A549 (cell line): ENCODE data around the gene HTR6. TPM values are rescaled to one million over a fixed set of nuclear protein-coding genes. Genes with fewer than 3 reads are reported as not detected.

Source experiments
- ATAC-seq, 2 experiments: fragments of 200-7000 bp in 1 of 2; fragments of >200 bp in 1 of 2; cut with Nextera tagmentation in 1 of 2; cut with Tn5 transposase in 1 of 2; 3 replicates each; pipeline versions ENCODE4 v1.8.0 to v1.9.1; 2018 to 2020; ENCODE audit warnings: mild to moderate bottlenecking in 1 of 2, moderate library complexity in 1 of 2
- CTCF ChIA-PET: fragments of 300-600 bp; sonication (Branson Sonifier 250); formaldehyde crosslinking; extraction: SDS; loops from one replicate; lab custom pipeline; 2021; ENCODE audit warnings: antibody characterized with exemption, inconsistent platforms; lab: Yijun Ruan, JAX
- POLR2A ChIA-PET: fragments of 350-600 bp; formaldehyde crosslinking; extraction: SDS; loops from one replicate; lab custom pipeline; 2021; ENCODE audit warnings: antibody characterized with exemption, inconsistent platforms; lab: Yijun Ruan, JAX
- DNase-seq, 2 experiments: peaks; one replicate each; pipeline versions ENCODE4 v3.0.0 to v3.0.0-alpha.2; 2011 to 2016; ENCODE audit warnings: low read depth in 1 of 2, low spot score in 1 of 2
- FAIRE-seq: peaks from 2 replicates; lab custom pipeline; 2011; peaks lifted over from hg19 to GRCh38; lab: Jason Lieb, UNC
- H3K27ac ChIP-seq, 2 experiments: fragments of >200 bp; sonication (Bioruptor Twin); formaldehyde crosslinking; 3 replicates each; pipeline ENCODE4 v1.5.1; 2016 to 2017
- H3K4me1 ChIP-seq: fragments of >200 bp; sonication (Bioruptor Twin); formaldehyde crosslinking; 3 replicates; pipeline ENCODE4 v1.6.1; 2016
- H3K4me2 ChIP-seq: fragments of >200 bp; sonication (Bioruptor Twin); formaldehyde crosslinking; 3 replicates; pipeline ENCODE4 v1.6.1; 2016
- H3K4me3 ChIP-seq: fragments of >200 bp; sonication (Bioruptor Twin); formaldehyde crosslinking; 3 replicates; pipeline ENCODE4 v1.5.1; 2016
- H3K9me3 ChIP-seq: fragments of >200 bp; sonication (Bioruptor Twin); formaldehyde crosslinking; 3 replicates; pipeline ENCODE4 v1.6.1; 2016
- BCL3 ChIP-seq: fragments of >200 bp; sonication (Bioruptor Twin); formaldehyde crosslinking; IDR thresholded peaks from 3 replicates; pipeline ENCODE4 v1.6.1; 2016
- CBX8 ChIP-seq: fragments of 200-600 bp; sonication (generic); IDR thresholded peaks from 2 replicates; pipeline ENCODE4 v1.6.1; 2016
- CHD4 ChIP-seq: fragments of 200-600 bp; sonication (generic); IDR thresholded peaks from 2 replicates; pipeline ENCODE4 v1.6.1; 2016; ENCODE audit warnings: antibody characterized with exemption, mild to moderate bottlenecking, borderline replicate concordance
- EHF ChIP-seq: fragments of 250-450 bp; sonication (Bioruptor Pico); IDR thresholded peaks from 2 replicates; pipeline ENCODE4 v1.5.0; 2020; ENCODE audit warnings: mild to moderate bottlenecking
- EHMT2 ChIP-seq: fragments of 200-600 bp; sonication (generic); IDR thresholded peaks from 2 replicates; pipeline ENCODE4 v1.6.1; 2016; ENCODE audit warnings: antibody characterized with exemption, low read depth, mild to moderate bottlenecking, moderate library complexity
- ESRRA ChIP-seq: fragments of 150-350 bp; IDR thresholded peaks from 2 replicates; pipeline ENCODE4 v1.6.1; 2014; ENCODE audit warnings: mild to moderate bottlenecking, low read length, borderline replicate concordance
- FOSB ChIP-seq: fragments of 250-450 bp; sonication (Bioruptor Pico); IDR thresholded peaks from 2 replicates; pipeline ENCODE4 v1.5.0; 2020; ENCODE audit warnings: mild to moderate bottlenecking, moderate library complexity
- HOXB13 ChIP-seq: fragments of 250-450 bp; sonication (Bioruptor Pico); IDR thresholded peaks from 2 replicates; pipeline ENCODE4 v1.5.0; 2020; ENCODE audit warnings: low read depth, mild to moderate bottlenecking, moderate library complexity
- JUN ChIP-seq, 2 experiments: fragments of >200 bp; sonication (Bioruptor Twin); formaldehyde crosslinking; IDR thresholded peaks; 2 replicates in 1 of 2; 3 replicates in 1 of 2; pipeline ENCODE4 v1.6.1; 2016 to 2017
- JUNB ChIP-seq: fragments of >200 bp; sonication (Bioruptor Twin); formaldehyde crosslinking; IDR thresholded peaks from 2 replicates; pipeline ENCODE4 v1.6.1; 2016
- MAX ChIP-seq: IDR thresholded peaks from 2 replicates; pipeline ENCODE4 v1.6.1; 2012
- NPAS2 ChIP-seq: fragments of 250-450 bp; sonication (Bioruptor Pico); IDR thresholded peaks from 2 replicates; pipeline ENCODE4 v1.8.0; 2022; ENCODE audit warnings: mild to moderate bottlenecking, moderate library complexity, borderline replicate concordance
- PBX3 ChIP-seq: IDR thresholded peaks from 2 replicates; pipeline ENCODE4 v1.6.1; 2012
- REST ChIP-seq: fragments of 200-600 bp; sonication (generic); IDR thresholded peaks from 2 replicates; pipeline ENCODE4 v1.6.1; 2016; ENCODE audit warnings: antibody characterized with exemption, mild to moderate bottlenecking, moderate library complexity
- SMC3 ChIP-seq: fragments of >200 bp; sonication (Bioruptor Twin); formaldehyde crosslinking; IDR thresholded peaks from 3 replicates; pipeline ENCODE4 v1.6.1; 2018; ENCODE audit warnings: inconsistent platforms
- USF2 ChIP-seq: fragments of 450-650 bp; IDR thresholded peaks from 2 replicates; pipeline ENCODE4 v1.6.1; 2014; ENCODE audit warnings: antibody characterized with exemption
- ZNF302 ChIP-seq: fragments of 250-450 bp; sonication (Bioruptor Pico); IDR thresholded peaks from 2 replicates; pipeline ENCODE4 v1.9.0; 2021; ENCODE audit warnings: inconsistent platforms, mild to moderate bottlenecking, moderate library complexity
- WGBS: methylation state at CpG from one replicate; pipeline ENCODE4 v1.1.6; 2017; ENCODE audit errors: missing lambda C conversion rate; 5-methylcytosine and 5-hydroxymethylcytosine counted together
- polyA plus RNA-seq, 4 experiments: library from polyadenylated mRNA; depleted of rRNA in 3 of 4; stranded (reverse); fragments of >200 nt; fragmentation: RNase III in 1 of 4; extraction: RNeasy Plus Mini Kit Qiagen cat#74134 plus additional on column Dnase treatment in 1 of 4; gene quantifications; 2 replicates in 3 of 4; 3 replicates in 1 of 4; pipeline ENCODE4 v1.2.3, GENCODE V29; 2011 to 2017

Gene HTR6
- polyA plus RNA-seq, 2 of the 4 experiments (the other 2 are of a cell fraction) = 0.21 TPM; not detected in 1

- no peak overlapping the region for H3K4me2 ChIP-seq
- no peak; a peak in 1 of 6 replicates for ATAC-seq
- WGBS = 30% methylated on average over 5 of the region's 5 CpGs
- H3K9me3 ChIP-seq = no peaks in the 10 kb centered on the region
- no peak for TF ChIP-seq NPAS2
- TF ChIP-seq PBX3 = no peak
- no peak for TF ChIP-seq BCL3
- TF ChIP-seq CBX8 = no peak
- TF ChIP-seq JUNB = no peak
- no peak for TF ChIP-seq CHD4
- no peak for TF ChIP-seq JUN (IDR thresholded peaks at IDR 0.05)
- TF ChIP-seq ESRRA = no peak
- no peak for TF ChIP-seq USF2
- no peak for DNase-seq
- no peak for FAIRE-seq
- H3K4me1 ChIP-seq = no peaks in the 10 kb centered on the region
- H3K27ac ChIP-seq = no peak overlapping the region
- ChIA-PET POLR2A (no interaction called here), CTCF (interaction anchor here (2.1 to 4.7 kb wide), 2 partner anchors 14 to 29 kb away, joined by 13 to 15 read pairs; no protein-coding TSS in a partner anchor)
- H3K4me3 ChIP-seq = no peak overlapping the region
These were observed 11.1 kb downstream of the HTR6 start for GRCh38 chr1:19675797-19676196.

- peak in 1 of 2 experiments; percentile 28 for DNase-seq
- POLR2A ChIA-PET = no interaction called here
- H3K4me2 ChIP-seq = no peak overlapping the region
- H3K4me1 ChIP-seq = no peaks in the 10 kb centered on the region
- ATAC-seq = peak in 1 of 2 experiments; percentile 64; a peak in 3 of 6 replicates
- no peaks in the 10 kb centered on the region for H3K9me3 ChIP-seq
- H3K27ac ChIP-seq = no peak overlapping the region
- no peak overlapping the region for H3K4me3 ChIP-seq
- 38% methylated on average over 13 of the region's 13 CpGs for WGBS
- no peak for FAIRE-seq
- TF ChIP-seq JUNB (no peak), HOXB13 (no peak), ZNF302 (no peak), CBX8 (no peak), MAX (no peak), FOSB (no peak), EHMT2 (peak; percentile 75), EHF (CRISPR knock-in tag) (no peak), REST (peak; percentile 90), SMC3 (no peak)
- TF ChIP-seq, all 56 proteins: peak for 2
- CTCF ChIA-PET = interaction anchor here (2.1 to 4.7 kb wide), 2 partner anchors 14 to 28 kb away, joined by 13 to 15 read pairs; no protein-coding TSS in a partner anchor
These were observed 11.8 kb downstream of the HTR6 start for GRCh38 chr1:19676438-19676922.
